Tibial artery (tissue), 4 donors: ENCODE results near the gene EIF3I.
A peak's percentile ranks its signal among the peaks of the same experiment; 100 is the strongest.

Source experiments
- DNase-seq, 2 donors: peaks; one replicate each; pipeline ENCODE4 v3.0.0-alpha.2; 2019
- H3K27ac ChIP-seq, 2 donors: fragments of 200-600 bp; sonication (generic) in 1 of 2; 1 replicate in 1 of 2; 2 replicates in 1 of 2; pipeline ENCODE4 v1.5.1; 2018 to 2019; ENCODE audit warnings: mild to moderate bottlenecking in 1 of 2
- H3K27me3 ChIP-seq, 2 donors: fragments of 200-600 bp; sonication (generic) in 1 of 2; one replicate each; pipeline versions ENCODE4 v1.5.1 to v1.6.0; 2016 to 2019
- H3K36me3 ChIP-seq, 3 donors: fragments of 200-600 bp; sonication (generic) in 2 of 3; one replicate each; pipeline ENCODE4 v1.5.1; 2016 to 2019; ENCODE audit warnings: mild to moderate bottlenecking in 2 of 3
- H3K4me1 ChIP-seq, 4 donors: fragments of 200-600 bp; sonication (generic) in 2 of 4; 1 replicate in 3 of 4; 2 replicates in 1 of 4; pipeline ENCODE4 v1.5.1; 2016 to 2019
- H3K4me3 ChIP-seq, 2 donors: fragments of 200-600 bp; sonication (generic) in 1 of 2; 1 replicate in 1 of 2; 2 replicates in 1 of 2; pipeline ENCODE4 v1.5.1; 2018 to 2019; ENCODE audit warnings: mild to moderate bottlenecking in 2 of 2
- H3K9me3 ChIP-seq, 3 donors: fragments of 200-600 bp; sonication (generic) in 1 of 3; one replicate each; pipeline ENCODE4 v1.5.1; 2016 to 2019
- CTCF ChIP-seq, 2 experiments: fragments of 200-600 bp in 1 of 2; fragments of 450-650 bp in 1 of 2; IDR thresholded peaks; one replicate each; pipeline ENCODE4 v1.5.1; 2017 to 2019; ENCODE audit warnings: antibody characterized with exemption in 2 of 2, mild to moderate bottlenecking in 1 of 2, moderate library complexity in 1 of 2
- intact Hi-C: fragments of 100-400 bp; cut with DNase I; formaldehyde crosslinking; loops from one replicate; pipeline ENCODE4 v1.15.0; 2023; ENCODE audit warnings: low total_unique reads

The EIF3I gene

GRCh38 chr1:32180186-32181060 is 41.8 kb upstream of the EIF3I start:
- Histone ChIP-seq H3K36me3 (peaks cover 13 to 40% (median 14%) of the 10 kb centered on the region in 3 donors), H3K27me3 (no peaks in the 10 kb centered on the region), H3K27ac (peak overlapping the region; percentile 90 to 93), H3K9me3 (no peaks in the 10 kb centered on the region), H3K4me1 (peaks cover 0 to 53% (median 42%) of the 10 kb centered on the region in 4 donors), H3K4me3 (peak overlapping the region; percentile 64 to 81)
- DNase-seq = peak; percentile 49 to 79
- intact Hi-C loops = loop anchor here (10.0 kb wide), 1 partner anchor 54 kb away; no protein-coding TSS in a partner anchor
- TF ChIP-seq CTCF (IDR thresholded peaks at IDR 0.05) = no peak

DNA sequence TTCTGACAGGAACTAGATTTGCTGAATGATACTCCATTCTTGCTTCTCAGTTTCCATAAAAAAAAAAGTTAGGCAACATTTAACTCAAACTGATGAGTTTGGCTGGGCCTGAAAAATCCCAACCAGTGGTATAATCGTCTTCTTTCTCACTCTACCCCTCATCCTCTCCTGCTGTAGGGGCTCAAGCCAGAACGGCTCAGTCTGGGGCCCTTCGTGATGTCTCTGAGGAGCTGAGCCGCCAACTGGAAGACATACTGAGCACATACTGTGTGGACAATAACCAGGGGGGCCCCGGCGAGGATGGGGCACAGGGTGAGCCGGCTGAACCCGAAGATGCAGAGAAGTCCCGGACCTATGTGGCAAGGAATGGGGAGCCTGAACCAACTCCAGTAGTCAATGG is 41.1 kb upstream of the EIF3I start:
- DNase-seq = peak in 1 of 2 donors; percentile 61
- Histone ChIP-seq H3K4me1 (peaks cover 0 to 57% (median 42%) of the 10 kb centered on the region in 4 donors), H3K4me3 (peak overlapping the region; percentile 64 to 81), H3K27me3 (no peaks in the 10 kb centered on the region), H3K27ac (peak overlapping the region; percentile 90 to 93), H3K36me3 (peaks cover 14 to 47% (median 18%) of the 10 kb centered on the region in 3 donors), H3K9me3 (no peaks in the 10 kb centered on the region)
- no peak for TF ChIP-seq CTCF (IDR thresholded peaks at IDR 0.05)
- intact Hi-C loops = loop anchor here (10.0 kb wide), 1 partner anchor 54 kb away; no protein-coding TSS in a partner anchor

DNA sequence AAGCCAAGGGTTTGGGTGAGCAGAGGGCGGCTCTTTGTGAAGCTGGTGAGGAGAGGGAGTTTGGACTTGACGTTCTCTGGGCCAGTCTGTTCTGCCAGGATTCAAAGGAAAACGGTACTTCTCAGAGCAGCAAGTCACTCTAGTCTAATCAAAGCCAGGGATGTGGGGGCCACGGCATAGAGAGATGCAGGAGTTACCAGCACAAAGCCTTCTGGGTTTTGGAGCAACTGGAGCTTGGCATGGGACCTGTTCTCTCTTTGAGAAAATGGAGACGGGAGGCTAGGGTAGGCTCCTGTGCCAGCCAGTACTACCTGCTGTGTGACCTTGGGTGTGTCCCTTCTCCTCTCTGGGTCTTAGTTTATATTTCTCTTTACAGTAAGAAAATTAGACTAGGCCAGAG is 40.6 kb upstream of the EIF3I start:
- peak overlapping the region in 1 of 2 donors; percentile 90 for H3K27ac ChIP-seq
- no peaks in the 10 kb centered on the region for H3K27me3 ChIP-seq
- peak overlapping the region in 1 of 2 donors; percentile 81 for H3K4me3 ChIP-seq
- peaks cover 14 to 52% (median 23%) of the 10 kb centered on the region in 3 donors for H3K36me3 ChIP-seq
- no peak for DNase-seq
- H3K4me1 ChIP-seq = peaks cover 0 to 60% (median 42%) of the 10 kb centered on the region in 4 donors
- no peak for TF ChIP-seq CTCF (IDR thresholded peaks at IDR 0.05)
- no peaks in the 10 kb centered on the region for H3K9me3 ChIP-seq
- intact Hi-C loops = loop anchor here (10.0 kb wide), 1 partner anchor 53 kb away; no protein-coding TSS in a partner anchor

GRCh38 chr1:32182060-32182459 is 40.1 kb upstream of the EIF3I start:
- intact Hi-C loops = loop anchor here (10.0 kb wide), 1 partner anchor 53 kb away; no protein-coding TSS in a partner anchor
- Histone ChIP-seq H3K27me3 (no peaks in the 10 kb centered on the region), H3K9me3 (no peaks in the 10 kb centered on the region), H3K4me3 (no peak overlapping the region), H3K4me1 (peaks cover 0 to 60% (median 42%) of the 10 kb centered on the region in 4 donors), H3K27ac (peak overlapping the region in 1 of 2 donors; percentile 90), H3K36me3 (peaks cover 14 to 55% (median 28%) of the 10 kb centered on the region in 3 donors)
- DNase-seq = no peak
- no peak for TF ChIP-seq CTCF (IDR thresholded peaks at IDR 0.05)

GRCh38 chr1:32184650-32185049 is 37.6 kb upstream of the EIF3I start:
- intact Hi-C loops = loop anchor here (10.0 kb wide), 1 partner anchor 50 kb away; no protein-coding TSS in a partner anchor
- Histone ChIP-seq H3K4me1 (peaks cover 0 to 53% (median 39%) of the 10 kb centered on the region in 4 donors), H3K4me3 (no peak overlapping the region), H3K36me3 (peaks cover 37 to 79% (median 54%) of the 10 kb centered on the region in 3 donors), H3K9me3 (no peaks in the 10 kb centered on the region), H3K27ac (no peak overlapping the region), H3K27me3 (no peaks in the 10 kb centered on the region)
- no peak for TF ChIP-seq CTCF (IDR thresholded peaks at IDR 0.05)
- no peak for DNase-seq
